ENCODE results near the gene NRP1. TPM values are rescaled to one million over a fixed set of nuclear protein-coding genes. Genes with fewer than 3 reads are reported as not detected.

NRP1 gene
- polyA plus RNA-seq, 3 donors, result 1.1 to 1.7 (median 1.3) TPM

GRCh38 chr10:33151344-33151864, 183.1 kb downstream of the NRP1 start:
- no peak overlapping the region for H3K9ac ChIP-seq (ENCODE audit: insufficient read depth, low read length, poor library complexity, severe bottlenecking)
- no peaks in the 10 kb centered on the region for H3K27me3 ChIP-seq (ENCODE audit: control insufficient read depth in 2 of 2, insufficient read depth in 2 of 2, low read length in 2 of 2)
- no peak for DNase-seq
- no peaks in the 10 kb centered on the region for H3K36me3 ChIP-seq (replicated peaks in 1 of 2; ENCODE audit: control insufficient read depth in 1 of 2, insufficient read depth in 2 of 2, low read length in 2 of 2)
- no peak for TF ChIP-seq CTCF (IDR thresholded peaks at IDR 0.05)
- no peaks in the 10 kb centered on the region for H3K79me2 ChIP-seq (ENCODE audit: insufficient read depth, low read length)
- no peak overlapping the region for H3K4me3 Mint-ChIP-seq
- no peak overlapping the region for H3K27ac ChIP-seq (ENCODE audit: low read depth in 1 of 2, low read length in 2 of 2)
- peaks cover 3 to 4% (median 3%) of the 10 kb centered on the region in 3 donors for H3K27me3 Mint-ChIP-seq (ENCODE audit: low read depth in 3 of 3)
- 88% methylated on average over 1 of the region's 3 CpGs for WGBS (ENCODE audit: insufficient coverage)
- H3K9me3 ChIP-seq (replicated peaks in 1 of 2; ENCODE audit: control insufficient read depth in 1 of 2, insufficient read depth in 1 of 2, low read length in 2 of 2), result no peaks in the 10 kb centered on the region
- H4K20me1 ChIP-seq (ENCODE audit: insufficient read depth, low read length), result no peaks in the 10 kb centered on the region
- no peaks in the 10 kb centered on the region for H3K4me1 Mint-ChIP-seq
- peaks cover 0 to 9% (median 0%) of the 10 kb centered on the region in 7 donors for H3K9me3 Mint-ChIP-seq
- intact Hi-C loops (cut with micrococcal nuclease), result no loop called here
- no peak overlapping the region for H3K4me2 ChIP-seq (replicated peaks; ENCODE audit: extremely low read depth, low read length, poor library complexity, severe bottlenecking)
- no peaks in the 10 kb centered on the region for H3K4me1 ChIP-seq (ENCODE audit: control insufficient read depth in 1 of 2, insufficient read depth in 2 of 2, low read length in 2 of 2)
- no peaks in the 10 kb centered on the region for H3K36me3 Mint-ChIP-seq
- no peak overlapping the region for H3K4me3 ChIP-seq (replicated peaks in 1 of 3; ENCODE audit: low read depth in 2 of 3, low read length in 3 of 3)
- no peak overlapping the region for H2AFZ ChIP-seq (ENCODE audit: insufficient read depth, low read depth, low read length, poor library complexity, severe bottlenecking)
- no peak overlapping the region for H3K27ac Mint-ChIP-seq

GRCh38 chr10:33150889-33151288, 183.6 kb downstream of the NRP1 start:
- 100% methylated on average over 1 of the region's 1 CpG for WGBS (ENCODE audit: insufficient coverage)
- no peak overlapping the region for H3K27ac ChIP-seq (ENCODE audit: low read depth in 1 of 2, low read length in 2 of 2)
- no peaks in the 10 kb centered on the region for H3K79me2 ChIP-seq (ENCODE audit: insufficient read depth, low read length)
- peaks cover 3% of the 10 kb centered on the region in 3 donors for H3K27me3 Mint-ChIP-seq (ENCODE audit: low read depth in 3 of 3)
- no peaks in the 10 kb centered on the region for H3K27me3 ChIP-seq (ENCODE audit: control insufficient read depth in 2 of 2, insufficient read depth in 2 of 2, low read length in 2 of 2)
- H3K4me2 ChIP-seq (replicated peaks; ENCODE audit: extremely low read depth, low read length, poor library complexity, severe bottlenecking), result no peak overlapping the region
- no peak overlapping the region for H3K9ac ChIP-seq (ENCODE audit: insufficient read depth, low read length, poor library complexity, severe bottlenecking)
- no peaks in the 10 kb centered on the region for H3K36me3 ChIP-seq (replicated peaks in 1 of 2; ENCODE audit: control insufficient read depth in 1 of 2, insufficient read depth in 2 of 2, low read length in 2 of 2)
- no peak overlapping the region for H2AFZ ChIP-seq (ENCODE audit: insufficient read depth, low read depth, low read length, poor library complexity, severe bottlenecking)
- no peak for DNase-seq
- no peaks in the 10 kb centered on the region for H3K4me1 Mint-ChIP-seq
- intact Hi-C loops (cut with micrococcal nuclease), result no loop called here
- H3K4me3 Mint-ChIP-seq, result no peak overlapping the region
- no peak for TF ChIP-seq CTCF (IDR thresholded peaks at IDR 0.05)
- no peaks in the 10 kb centered on the region for H3K36me3 Mint-ChIP-seq
- no peaks in the 10 kb centered on the region for H3K9me3 ChIP-seq (replicated peaks in 1 of 2; ENCODE audit: control insufficient read depth in 1 of 2, insufficient read depth in 1 of 2, low read length in 2 of 2)
- H4K20me1 ChIP-seq (ENCODE audit: insufficient read depth, low read length), result no peaks in the 10 kb centered on the region
- no peaks in the 10 kb centered on the region for H3K4me1 ChIP-seq (ENCODE audit: control insufficient read depth in 1 of 2, insufficient read depth in 2 of 2, low read length in 2 of 2)
- H3K27ac Mint-ChIP-seq, result no peak overlapping the region
- peaks cover 0 to 12% (median 0%) of the 10 kb centered on the region in 7 donors for H3K9me3 Mint-ChIP-seq
- no peak overlapping the region for H3K4me3 ChIP-seq (replicated peaks in 1 of 3; ENCODE audit: low read depth in 2 of 3, low read length in 3 of 3)
